RWPE2 (cell line): Measurements from ENCODE around the gene CARS2.

Experiments
- ATAC-seq: fragments of 200-7000 bp; cut with Tn5 transposase; 3 replicates; pipeline ENCODE4 v1.9.1; 2021; ENCODE audit warnings: low read depth
- DNase-seq: peaks from one replicate; pipeline ENCODE4 v3.0.0-alpha.2; 2020; ENCODE audit warnings: low spot score
- H3K27ac ChIP-seq: fragments of 450-650 bp; 2 replicates; pipeline ENCODE4 v1.5.1; 2017; ENCODE audit warnings: mild to moderate bottlenecking; ENCODE audit not compliant: poor library complexity, severe bottlenecking
- H3K27me3 ChIP-seq: fragments of 250-450 bp; sonication (Bioruptor Pico); 2 replicates; pipeline ENCODE4 v1.5.1; 2021; ENCODE audit warnings: mild to moderate bottlenecking, moderate library complexity; ENCODE audit not compliant: insufficient read depth, poor library complexity, severe bottlenecking
- H3K36me3 ChIP-seq: fragments of 250-450 bp; sonication (Bioruptor Pico); 2 replicates; pipeline ENCODE4 v1.5.1; 2020; ENCODE audit warnings: low read depth, mild to moderate bottlenecking, moderate library complexity
- H3K4me1 ChIP-seq: fragments of 250-450 bp; sonication (Bioruptor Pico); 2 replicates; pipeline ENCODE4 v1.5.1; 2021; ENCODE audit warnings: mild to moderate bottlenecking, moderate library complexity; ENCODE audit not compliant: insufficient read depth, poor library complexity, severe bottlenecking
- H3K4me3 ChIP-seq: fragments of 250-450 bp; sonication (Bioruptor Pico); 2 replicates; pipeline ENCODE4 v1.5.1; 2021; ENCODE audit warnings: mild to moderate bottlenecking, moderate library complexity; ENCODE audit not compliant: severe bottlenecking
- H3K9me3 ChIP-seq: fragments of 250-450 bp; sonication (Bioruptor Pico); 2 replicates; pipeline ENCODE4 v1.5.1; 2021; ENCODE audit warnings: mild to moderate bottlenecking, moderate library complexity; ENCODE audit not compliant: severe bottlenecking
- CTCF ChIP-seq: fragments of 450-650 bp; IDR thresholded peaks from one replicate; pipeline ENCODE4 v1.5.1; 2017; ENCODE audit warnings: mild to moderate bottlenecking, moderate library complexity; ENCODE audit not compliant: poor library complexity, severe bottlenecking

Gene CARS2

GRCh38 chr13:110628477-110628793 is 77.5 kb downstream of the CARS2 start:
- H3K4me3 ChIP-seq: no peak overlapping the region
- DNase-seq: no peak
- H3K36me3 ChIP-seq: peaks cover 52% of the 10 kb centered on the region
- no peak for ATAC-seq
- H3K9me3 ChIP-seq: no peaks in the 10 kb centered on the region
- no peak for TF ChIP-seq CTCF
- H3K4me1 ChIP-seq: no peaks in the 10 kb centered on the region
- H3K27me3 ChIP-seq: no peaks in the 10 kb centered on the region
- no peak overlapping the region for H3K27ac ChIP-seq

GRCh38 chr13:110627761-110628476 is 78.0 kb downstream of the CARS2 start:
- no peak for DNase-seq
- no peak overlapping the region for H3K27ac ChIP-seq
- no peak for ATAC-seq
- H3K4me3 ChIP-seq: no peak overlapping the region
- TF ChIP-seq CTCF: no peak
- H3K9me3 ChIP-seq: no peaks in the 10 kb centered on the region
- H3K36me3 ChIP-seq: peaks cover 57% of the 10 kb centered on the region
- H3K4me1 ChIP-seq: no peaks in the 10 kb centered on the region
- H3K27me3 ChIP-seq: no peaks in the 10 kb centered on the region

- no peak for TF ChIP-seq CTCF
- H3K9me3 ChIP-seq: no peaks in the 10 kb centered on the region
- peak; percentile 93 for ATAC-seq
- no peak overlapping the region for H3K4me3 ChIP-seq
- no peaks in the 10 kb centered on the region for H3K4me1 ChIP-seq
- H3K27me3 ChIP-seq: no peaks in the 10 kb centered on the region
- no peak for DNase-seq
- H3K36me3 ChIP-seq: peaks cover 63% of the 10 kb centered on the region
- peak overlapping the region; percentile 5 for H3K27ac ChIP-seq
These were observed 78.6 kb downstream of the CARS2 start for GRCh38 chr13:110627351-110627750.

- Histone ChIP-seq H3K4me1 (no peaks in the 10 kb centered on the region), H3K36me3 (peaks cover 58% of the 10 kb centered on the region), H3K27ac (peak overlapping the region; percentile 5), H3K27me3 (no peaks in the 10 kb centered on the region), H3K4me3 (no peak overlapping the region), H3K9me3 (no peaks in the 10 kb centered on the region)
- DNase-seq: no peak
- ATAC-seq: no peak
- no peak for TF ChIP-seq CTCF
These were observed 79.4 kb downstream of the CARS2 start for GRCh38 chr13:110626521-110626920.

- Histone ChIP-seq H3K36me3 (peaks cover 51% of the 10 kb centered on the region), H3K9me3 (no peaks in the 10 kb centered on the region), H3K27ac (no peak overlapping the region), H3K27me3 (no peaks in the 10 kb centered on the region), H3K4me3 (no peak overlapping the region), H3K4me1 (no peaks in the 10 kb centered on the region)
- DNase-seq (no peak), ATAC-seq (no peak)
- no peak for TF ChIP-seq CTCF
These were observed 80.1 kb downstream of the CARS2 start for GRCh38 chr13:110625771-110626321.
